HepG2 (cell line): ENCODE measurements around the gene MIX23. TPM values are rescaled to one million over a fixed set of nuclear protein-coding genes. Genes with fewer than 3 reads are reported as not detected.

Experiments used
- HDAC1 ChIP-seq: sonication (generic); formaldehyde crosslinking; IDR thresholded peaks from 2 replicates; pipeline ENCODE4 v1.5.1; 2020; ENCODE audit warnings: mild to moderate bottlenecking, missing genetic modification reagents
- HMG20A ChIP-seq: IDR thresholded peaks from 2 replicates; pipeline ENCODE4 v1.6.1; 2016; ENCODE audit warnings: borderline replicate concordance
- HOXA3 ChIP-seq: sonication (generic); formaldehyde crosslinking; IDR thresholded peaks from 2 replicates; pipeline ENCODE4 v1.5.0; 2020; ENCODE audit warnings: missing genetic modification reagents
- MBNL3 ChIP-seq: fragments of 250-450 bp; sonication (Bioruptor Pico); conservative IDR thresholded peaks from 2 replicates; pipeline ENCODE4 v1.8.0; 2022; ENCODE audit warnings: mild to moderate bottlenecking, inconsistent platforms
- SNAI1 ChIP-seq: sonication (generic); formaldehyde crosslinking; IDR thresholded peaks from 2 replicates; pipeline ENCODE4 v1.5.0; 2020; ENCODE audit warnings: mild to moderate bottlenecking, missing genetic modification reagents, borderline replicate concordance
- SNAPC2 ChIP-seq: sonication (generic); formaldehyde crosslinking; IDR thresholded peaks from 2 replicates; pipeline ENCODE4 v1.8.1; 2022; ENCODE audit warnings: mild to moderate bottlenecking, missing genetic modification reagents
- SRSF1 ChIP-seq: fragments of 200-400 bp; formaldehyde crosslinking; optimal IDR thresholded peaks from 2 replicates; pipeline ENCODE3; 2017; ENCODE audit warnings: mild to moderate bottlenecking, low read depth, low read length, moderate library complexity
- ZFP36 ChIP-seq: fragments of 150-350 bp; IDR thresholded peaks from 2 replicates; pipeline ENCODE4 v1.6.1; 2018; ENCODE audit warnings: borderline replicate concordance, low read length, low read depth; ENCODE audit not compliant: partially characterized antibody
- ZNF326 ChIP-seq: sonication (generic); formaldehyde crosslinking; IDR thresholded peaks from 2 replicates; pipeline ENCODE4 v1.4.0; 2020; ENCODE audit warnings: missing genetic modification reagents, borderline replicate concordance
- ZNF33B ChIP-seq: sonication (generic); formaldehyde crosslinking; IDR thresholded peaks from 2 replicates; pipeline ENCODE4 v1.5.1; 2020; ENCODE audit warnings: mild to moderate bottlenecking, missing genetic modification reagents
- ZNF430 ChIP-seq: sonication (generic); formaldehyde crosslinking; IDR thresholded peaks from 2 replicates; pipeline ENCODE4 v1.9.0; 2021; ENCODE audit warnings: mild to moderate bottlenecking, missing genetic modification reagents
- ZNF431 ChIP-seq: sonication (generic); formaldehyde crosslinking; IDR thresholded peaks from 2 replicates; pipeline ENCODE4 v1.9.0; 2022; ENCODE audit warnings: missing genetic modification reagents, low read depth, mild to moderate bottlenecking, borderline replicate concordance
- ZNF713 ChIP-seq: sonication (generic); formaldehyde crosslinking; IDR thresholded peaks from 2 replicates; pipeline ENCODE4 v1.4.0; 2020; ENCODE audit warnings: mild to moderate bottlenecking, missing genetic modification reagents
- ZNF75D ChIP-seq: sonication (generic); formaldehyde crosslinking; IDR thresholded peaks from 2 replicates; pipeline ENCODE4 v1.8.1; 2023; ENCODE audit warnings: missing genetic modification reagents, mild to moderate bottlenecking, borderline replicate concordance
- polyA plus RNA-seq, 8 experiments: library from polyadenylated mRNA; depleted of rRNA in 3 of 8; stranded (reverse) in 7 of 8; unstranded in 1 of 8; fragments of >200 nt; fragmentation: Illumina TruSeq in 4 of 8; extraction: Trizol in 4 of 8; gene quantifications; 2 replicates each; pipeline versions ENCODE4 v1.2.1 to v1.2.3, GENCODE V29; 2011 to 2016; ENCODE audit warnings: low read depth in 4 of 8, missing spikeins in 1 of 8, mixed read lengths in 1 of 8; ENCODE audit not compliant: insufficient read depth in 1 of 8
- total RNA-seq, 5 experiments: library from RNA; depleted of rRNA; stranded (reverse); fragments of >200 nt; fragmentation: Illumina TruSeq; extraction: Trizol; gene quantifications; 2 replicates each; pipeline ENCODE4 v1.2.3, GENCODE V29; 2016; ENCODE audit warnings: low read depth in 1 of 5
- TF ChIP-seq, protein P1 (sequence below): sonication (generic); formaldehyde crosslinking; IDR thresholded peaks from 2 replicates; pipeline ENCODE4 v1.4.0; 2020; ENCODE audit warnings: missing genetic modification reagents, borderline replicate concordance
- TF ChIP-seq, protein P2 (sequence below): sonication (generic); formaldehyde crosslinking; IDR thresholded peaks from 2 replicates; pipeline ENCODE4 v1.8.0; 2022; ENCODE audit warnings: missing genetic modification reagents, low read depth, mild to moderate bottlenecking, borderline replicate concordance
- TF ChIP-seq, protein P3 (sequence below): sonication (generic); formaldehyde crosslinking; conservative IDR thresholded peaks from 2 replicates; pipeline ENCODE4 v1.8.1; 2023; ENCODE audit warnings: missing genetic modification reagents
- TF ChIP-seq, protein P4 (sequence below), 2 experiments: fragments of 450-650 bp in 1 of 2; sonication (generic) in 1 of 2; formaldehyde crosslinking; IDR thresholded peaks; 2 replicates each; pipeline versions ENCODE4 v1.5.0 to v1.8.0; 2020 to 2022; ENCODE audit warnings: mild to moderate bottlenecking in 1 of 2, missing genetic modification reagents in 1 of 2
- TF ChIP-seq, protein P5 (sequence below): sonication (generic); formaldehyde crosslinking; IDR thresholded peaks from 2 replicates; pipeline ENCODE4 v1.5.0; 2020; ENCODE audit warnings: missing genetic modification reagents, mild to moderate bottlenecking, borderline replicate concordance

Gene MIX23
- total and polyA plus RNA-seq, 2 of the 13 experiments (the other 11 are each of a cell fraction or from before 2014, with no cell fraction given) = 20.0 to 152 TPM

DNA sequence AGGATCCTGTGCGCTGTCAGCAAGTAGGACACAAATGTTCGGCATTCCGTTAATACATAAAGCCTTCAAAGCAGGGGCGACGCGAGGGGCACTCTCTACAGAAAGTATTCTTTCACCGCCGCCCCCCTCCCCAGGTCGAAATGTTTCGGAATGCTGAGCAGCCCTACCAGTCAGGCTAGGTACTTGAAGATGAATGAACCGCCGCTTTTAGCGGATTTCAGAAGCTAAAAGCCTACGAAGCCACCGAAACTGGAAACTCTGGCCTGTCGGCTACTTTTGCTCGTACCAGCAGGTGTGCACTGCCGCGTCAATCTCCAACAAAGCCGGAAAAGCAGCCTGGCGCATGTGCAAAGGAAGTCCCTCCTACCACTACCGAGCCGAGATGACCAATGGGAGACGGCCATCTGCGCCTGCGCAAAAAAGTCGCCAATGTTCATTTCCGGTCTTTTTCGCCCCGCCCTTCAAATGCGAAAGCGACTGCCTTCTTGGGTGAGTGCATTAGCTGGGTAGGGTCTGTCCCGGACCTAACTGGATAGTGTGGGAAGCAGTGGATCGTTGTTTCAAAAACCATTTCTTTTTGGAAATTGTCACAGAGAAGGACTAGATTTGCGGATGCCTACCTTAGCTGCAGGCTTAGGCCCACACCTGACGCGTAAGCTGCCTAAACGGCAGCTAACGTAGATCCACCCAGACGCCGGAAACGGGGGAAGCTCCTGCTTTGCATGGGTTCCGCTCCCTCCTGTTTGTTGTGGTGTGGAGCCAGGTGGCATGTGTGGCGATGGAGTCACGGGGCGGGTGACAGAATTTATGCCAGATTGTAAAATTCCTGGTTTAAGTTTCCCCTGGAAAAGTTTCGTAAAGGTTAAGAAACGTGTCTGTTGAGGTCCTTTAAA, 33.0 kb upstream of the MIX23 start, which contains the start of gene WDR5B (continued):
- no peak for TF ChIP-seq ZNF326 (CRISPR knock-in tag)
- TF ChIP-seq, protein P1, sequence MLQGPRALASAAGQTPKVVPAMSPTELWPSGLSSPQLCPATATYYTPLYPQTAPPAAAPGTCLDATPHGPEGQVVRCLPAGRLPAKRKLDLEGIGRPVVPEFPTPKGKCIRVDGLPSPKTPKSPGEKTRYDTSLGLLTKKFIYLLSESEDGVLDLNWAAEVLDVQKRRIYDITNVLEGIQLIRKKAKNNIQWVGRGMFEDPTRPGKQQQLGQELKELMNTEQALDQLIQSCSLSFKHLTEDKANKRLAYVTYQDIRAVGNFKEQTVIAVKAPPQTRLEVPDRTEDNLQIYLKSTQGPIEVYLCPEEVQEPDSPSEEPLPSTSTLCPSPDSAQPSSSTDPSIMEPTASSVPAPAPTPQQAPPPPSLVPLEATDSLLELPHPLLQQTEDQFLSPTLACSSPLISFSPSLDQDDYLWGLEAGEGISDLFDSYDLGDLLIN (CRISPR knock-in tag) = no peak
- TF ChIP-seq ZNF713 (CRISPR knock-in tag) = no peak
- TF ChIP-seq HDAC1 (CRISPR knock-in tag) = peak; percentile 64
- TF ChIP-seq SRSF1 = no peak
- 0 out of 2 replicates have a peak, but pooled peaks have one; percentile 26 for TF ChIP-seq ZNF431 (CRISPR knock-in tag)
- TF ChIP-seq, protein P2, sequence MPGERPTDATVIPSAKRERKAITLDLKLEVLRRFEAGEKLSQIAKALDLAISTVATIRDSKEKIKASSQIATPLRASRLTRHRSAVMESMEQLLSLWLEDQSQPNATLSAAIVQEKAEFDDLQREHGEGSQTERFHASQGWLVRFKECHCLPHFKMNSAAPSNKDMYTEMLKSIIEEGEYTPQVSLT (CRISPR knock-in tag) = no peak
- TF ChIP-seq, protein P3, sequence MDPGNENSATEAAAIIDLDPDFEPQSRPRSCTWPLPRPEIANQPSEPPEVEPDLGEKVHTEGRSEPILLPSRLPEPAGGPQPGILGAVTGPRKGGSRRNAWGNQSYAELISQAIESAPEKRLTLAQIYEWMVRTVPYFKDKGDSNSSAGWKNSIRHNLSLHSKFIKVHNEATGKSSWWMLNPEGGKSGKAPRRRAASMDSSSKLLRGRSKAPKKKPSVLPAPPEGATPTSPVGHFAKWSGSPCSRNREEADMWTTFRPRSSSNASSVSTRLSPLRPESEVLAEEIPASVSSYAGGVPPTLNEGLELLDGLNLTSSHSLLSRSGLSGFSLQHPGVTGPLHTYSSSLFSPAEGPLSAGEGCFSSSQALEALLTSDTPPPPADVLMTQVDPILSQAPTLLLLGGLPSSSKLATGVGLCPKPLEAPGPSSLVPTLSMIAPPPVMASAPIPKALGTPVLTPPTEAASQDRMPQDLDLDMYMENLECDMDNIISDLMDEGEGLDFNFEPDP (CRISPR knock-in tag) = no peak
- no peak for TF ChIP-seq MBNL3
- TF ChIP-seq, protein P4, sequence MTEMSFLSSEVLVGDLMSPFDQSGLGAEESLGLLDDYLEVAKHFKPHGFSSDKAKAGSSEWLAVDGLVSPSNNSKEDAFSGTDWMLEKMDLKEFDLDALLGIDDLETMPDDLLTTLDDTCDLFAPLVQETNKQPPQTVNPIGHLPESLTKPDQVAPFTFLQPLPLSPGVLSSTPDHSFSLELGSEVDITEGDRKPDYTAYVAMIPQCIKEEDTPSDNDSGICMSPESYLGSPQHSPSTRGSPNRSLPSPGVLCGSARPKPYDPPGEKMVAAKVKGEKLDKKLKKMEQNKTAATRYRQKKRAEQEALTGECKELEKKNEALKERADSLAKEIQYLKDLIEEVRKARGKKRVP (CRISPR knock-in tag; IDR thresholded peaks at IDR 0.05) = peak in 1 of 2 experiments; percentile 21; a peak in 1 of 4 replicates
- TF ChIP-seq, protein P5, sequence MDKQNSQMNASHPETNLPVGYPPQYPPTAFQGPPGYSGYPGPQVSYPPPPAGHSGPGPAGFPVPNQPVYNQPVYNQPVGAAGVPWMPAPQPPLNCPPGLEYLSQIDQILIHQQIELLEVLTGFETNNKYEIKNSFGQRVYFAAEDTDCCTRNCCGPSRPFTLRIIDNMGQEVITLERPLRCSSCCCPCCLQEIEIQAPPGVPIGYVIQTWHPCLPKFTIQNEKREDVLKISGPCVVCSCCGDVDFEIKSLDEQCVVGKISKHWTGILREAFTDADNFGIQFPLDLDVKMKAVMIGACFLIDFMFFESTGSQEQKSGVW = no peak
- TF ChIP-seq ZNF75D = no peak
- TF ChIP-seq SNAI1 (CRISPR knock-in tag) = no peak
- no peak for TF ChIP-seq SNAPC2 (CRISPR knock-in tag)
- TF ChIP-seq ZFP36 = no peak
- no peak for TF ChIP-seq HMG20A (CRISPR knock-in tag)
- peak; percentile 90; the same call in 1 of the 2 replicates for TF ChIP-seq ZNF33B
- TF ChIP-seq ZNF430 = peak; percentile 87
- peak; percentile 67; the same call in 1 of the 2 replicates for TF ChIP-seq HOXA3 (CRISPR knock-in tag)
